K562 (cell line): ENCODE results near the gene ARHGAP28. TPM values are rescaled to one million over a fixed set of nuclear protein-coding genes. Genes with fewer than 3 reads are reported as not detected.

Source experiments
- ATAC-seq: fragments of 200-7000 bp; cut with Tn5 transposase; 3 replicates; pipeline ENCODE4 v1.9.1; 2020; ENCODE audit warnings: moderate library complexity
- BruUV-seq: library from RNA; stranded (reverse); fragments of 400-500 nt; replicated peaks from 2 replicates; lab custom pipeline; 2021; lab: Mats Ljungman, UMichigan
- CTCF ChIA-PET: fragments of 300-600 bp; formaldehyde crosslinking; extraction: SDS; loops from one replicate; lab custom pipeline; 2021; ENCODE audit warnings: low intra/inter-chr PET ratio; lab: Yijun Ruan, JAX
- POLR2A ChIA-PET: fragments of 300-600, 350-650 bp; sonication (Branson Sonifier 250); formaldehyde crosslinking; extraction: SDS; loops from one replicate; lab custom pipeline; 2021; ENCODE audit warnings: antibody characterized with exemption, inconsistent platforms; lab: Yijun Ruan, JAX
- DNase-seq, 4 experiments: peaks; one replicate each; pipeline versions ENCODE4 v3.0.0 to v3.0.0-alpha.2; 2011 to 2018; ENCODE audit warnings: low spot score in 3 of 4, mixed read lengths in 3 of 4; ENCODE audit errors: extremely low read depth in 1 of 4
- FAIRE-seq: peaks from 2 replicates; lab custom pipeline; 2011; peaks lifted over from hg19 to GRCh38; lab: Jason Lieb, UNC
- H2AFZ ChIP-seq: 2 replicates; pipeline ENCODE4 v1.6.0; 2011; ENCODE audit warnings: low read depth, low read length, control low read depth, inconsistent platforms
- H3K27ac ChIP-seq: fragments of 200-600 bp; 3 replicates; pipeline ENCODE4 v1.8.0; 2011; ENCODE audit warnings: low read depth, mild to moderate bottlenecking, control low read depth, inconsistent platforms, low read length, moderate library complexity, mixed read lengths; ENCODE audit errors: extremely low read depth
- H3K27me3 ChIP-seq, 2 experiments: fragments of 300-600 bp in 1 of 2; 2 replicates in 1 of 2; 3 replicates in 1 of 2; pipeline versions ENCODE4 v1.6.0 to v1.8.0; 2011; ENCODE audit warnings: inconsistent platforms in 2 of 2, low read length in 2 of 2, mild to moderate bottlenecking in 1 of 2, mixed read lengths in 1 of 2, moderate library complexity in 1 of 2; ENCODE audit not compliant: control insufficient read depth in 2 of 2, insufficient read depth in 2 of 2
- H3K36me3 ChIP-seq: fragments of 300-600 bp; 3 replicates; pipeline ENCODE4 v1.8.0; 2011; ENCODE audit warnings: mild to moderate bottlenecking, low read length, inconsistent platforms; ENCODE audit not compliant: control insufficient read depth, insufficient read depth
- H3K4me1 ChIP-seq, 2 experiments: fragments of 200-600 bp in 1 of 2; replicated peaks in 1 of 2; 2 replicates in 1 of 2; 3 replicates in 1 of 2; pipeline versions ENCODE4 v1.5.1 to v1.8.0; 2011; ENCODE audit warnings: inconsistent platforms in 2 of 2, low read length in 2 of 2, mild to moderate bottlenecking in 1 of 2, mixed read lengths in 1 of 2, moderate library complexity in 1 of 2; ENCODE audit not compliant: control insufficient read depth in 2 of 2, insufficient read depth in 2 of 2
- H3K4me2 ChIP-seq: 2 replicates; pipeline ENCODE4 v1.6.1; 2011; ENCODE audit warnings: low read length, control low read depth, inconsistent platforms, mixed read lengths; ENCODE audit not compliant: insufficient read depth
- H3K4me3 ChIP-seq: fragments of 200-600 bp; sonication (generic), shearing (Covaris generic); 2 replicates; pipeline ENCODE4 v1.5.1; 2016; ENCODE audit warnings: control low read depth, inconsistent platforms
- H3K79me2 ChIP-seq: fragments of 200-600 bp; 3 replicates; pipeline ENCODE4 v1.8.0; 2011; ENCODE audit warnings: low read length, inconsistent platforms; ENCODE audit not compliant: control insufficient read depth, insufficient read depth
- H3K9ac ChIP-seq, 2 experiments: 2 replicates each; pipeline versions ENCODE4 v1.6.0 to v1.6.1; 2011; ENCODE audit warnings: low read depth in 2 of 2, low read length in 2 of 2, control low read depth in 1 of 2, inconsistent platforms in 1 of 2, mild to moderate bottlenecking in 1 of 2, mixed read lengths in 1 of 2; ENCODE audit not compliant: insufficient read depth in 1 of 2
- H3K9me1 ChIP-seq: one replicate; pipeline ENCODE4 v1.6.0; 2011; ENCODE audit warnings: inconsistent platforms, mild to moderate bottlenecking, low read length, moderate library complexity; ENCODE audit not compliant: control insufficient read depth, insufficient read depth
- H3K9me3 ChIP-seq: replicated peaks from 2 replicates; pipeline ENCODE4 v1.5.1; 2011; ENCODE audit warnings: low read depth, low read length, inconsistent platforms; ENCODE audit not compliant: control insufficient read depth, insufficient read depth
- H4K20me1 ChIP-seq: replicated peaks from 2 replicates; pipeline ENCODE4 v1.6.1; 2011; ENCODE audit warnings: low read length, inconsistent platforms, mixed read lengths; ENCODE audit not compliant: control insufficient read depth, insufficient read depth
- TFAM ChIP-seq: fragments of 250-450 bp; sonication (Bioruptor Pico); conservative IDR thresholded peaks from 2 replicates; pipeline ENCODE4 v1.5.0; 2021; ENCODE audit warnings: mild to moderate bottlenecking, moderate library complexity
- ZNF24 ChIP-seq: fragments of 450-650 bp; IDR thresholded peaks from 2 replicates; pipeline ENCODE4 v1.6.1; 2016
- ZNF655 ChIP-seq: fragments of 250-450 bp; sonication (Bioruptor Pico); IDR thresholded peaks from 2 replicates; pipeline ENCODE4 v1.5.0; 2021
- WGBS: fragments of 100-300 bp; shearing (Covaris generic); methylation state at CpG from one replicate; pipeline ENCODE4 v1.1.6; 2016; ENCODE audit warnings: low coverage, mixed read lengths; ENCODE audit not compliant: insufficient coverage; ENCODE audit errors: missing lambda C conversion rate; 5-methylcytosine and 5-hydroxymethylcytosine counted together
- in situ Hi-C: fragments of 300-500 bp; cut with MboI; formaldehyde crosslinking; loops from 4 replicates; pipeline ENCODE4 v1.15.0; 2018; ENCODE audit warnings: inconsistent platforms, mixed read lengths
- intact Hi-C: fragments of 100-400 bp; cut with micrococcal nuclease; formaldehyde crosslinking; loops from 2 replicates; pipeline ENCODE4 v1.14.2; 2022
- polyA plus RNA-seq, 8 experiments: library from polyadenylated mRNA; depleted of rRNA in 4 of 8; stranded (reverse) in 5 of 8; unstranded in 3 of 8; fragments of >200 nt; fragmentation: Nextera tagmentation in 2 of 8; fragmentation: Illumina TruSeq in 1 of 8; extraction: Ambion mirVana in 2 of 8; extraction: Trizol in 1 of 8; gene quantifications; 2 replicates each; pipeline versions ENCODE4 v1.2.1 to v1.2.3, GENCODE V29; 2011 to 2014; ENCODE audit warnings: inconsistent platforms in 1 of 8, missing spikeins in 1 of 8
- total RNA-seq, 7 experiments: library from RNA; depleted of rRNA in 6 of 7; stranded (reverse); fragments of >200 nt in 6 of 7; fragmentation: Illumina TruSeq in 2 of 7; extraction: Trizol in 2 of 7; gene quantifications; 2 replicates each; pipeline versions ENCODE4 v1.2.1 to v1.2.3, GENCODE V29; 2011 to 2021; ENCODE audit warnings: low replicate concordance in 1 of 7

The ARHGAP28 gene
- total and polyA plus RNA-seq, 9 of the 15 experiments (the other 6 are each of a cell fraction or from before 2014, with no cell fraction given): 0.93 to 5.9 (median 5.0) TPM

- TF ChIP-seq ZNF655 (CRISPR knock-in tag): no peak
Measured at GRCh38 chr18:6956495-6956894, 227.0 kb downstream of the ARHGAP28 start (continued).

- H4K20me1 ChIP-seq: no peaks in the 10 kb centered on the region; the same call in 1 of the 2 replicates
- intact Hi-C loops (no loop called here), in situ Hi-C loops (no loop called here)
- no peaks in the 10 kb centered on the region for H3K9me1 ChIP-seq
- no peak overlapping the region for H2AFZ ChIP-seq
- no peak overlapping the region; a peak in 1 of 4 replicates for H3K9ac ChIP-seq
- no peaks in the 10 kb centered on the region; a peak in 1 of 5 replicates for H3K4me1 ChIP-seq
- no peak for FAIRE-seq
- no peak for ATAC-seq
- H3K4me3 ChIP-seq: no peak overlapping the region
- H3K4me2 ChIP-seq: no peak overlapping the region
- no TSS peak for BruUV-seq
- POLR2A ChIA-PET: no interaction called here
- TF ChIP-seq TFAM (CRISPR knock-in tag) (no peak), ZNF24 (peak; percentile 76)
- under 1% methylated on average over 12 of the region's 12 CpGs for WGBS
- DNase-seq: no peak
- no peaks in the 10 kb centered on the region for H3K9me3 ChIP-seq
- CTCF ChIA-PET: no interaction called here
- H3K27ac ChIP-seq: no peak overlapping the region
- peaks cover 35 to 61% of the 10 kb centered on the region in 2 experiments for H3K27me3 ChIP-seq
- no peaks in the 10 kb centered on the region for H3K79me2 ChIP-seq
- H3K36me3 ChIP-seq: no peaks in the 10 kb centered on the region
Measured at GRCh38 chr18:6956999-6957398, 227.5 kb downstream of the ARHGAP28 start.
